HepG2 (cell line): ENCODE data around the gene DNAJB11. TPM values are rescaled to one million over a fixed set of nuclear protein-coding genes. Genes with fewer than 3 reads are reported as not detected.

Experiments
- ELF4 ChIP-seq: sonication (generic); formaldehyde crosslinking; IDR thresholded peaks from 2 replicates; pipeline ENCODE4 v1.5.0; 2020; ENCODE audit warnings: missing genetic modification reagents, mild to moderate bottlenecking, moderate library complexity, borderline replicate concordance
- ETV5 ChIP-seq: IDR thresholded peaks from 2 replicates; pipeline ENCODE4 v1.6.1; 2018; ENCODE audit warnings: missing biosample characterization, missing genetic modification reagents, inconsistent platforms, borderline replicate concordance
- IRX3 ChIP-seq: sonication (generic); formaldehyde crosslinking; IDR thresholded peaks from 2 replicates; pipeline ENCODE4 v1.8.1; 2023; ENCODE audit warnings: mild to moderate bottlenecking, low read depth, missing genetic modification reagents, borderline replicate concordance
- KAT8 ChIP-seq: IDR thresholded peaks from 2 replicates; pipeline ENCODE4 v1.6.1; 2016; ENCODE audit warnings: missing genetic modification reagents, missing compliant biosample characterization
- MAF1 ChIP-seq: sonication (generic); formaldehyde crosslinking; IDR thresholded peaks from 2 replicates; pipeline ENCODE4 v1.5.0; 2020; ENCODE audit warnings: missing genetic modification reagents, borderline replicate concordance
- MTF1 ChIP-seq: sonication (generic); formaldehyde crosslinking; IDR thresholded peaks from 2 replicates; pipeline ENCODE4 v1.5.0; 2020; ENCODE audit warnings: missing genetic modification reagents
- MXD4 ChIP-seq: IDR thresholded peaks from 2 replicates; pipeline ENCODE4 v1.6.1; 2016; ENCODE audit warnings: mild to moderate bottlenecking, missing biosample characterization, missing genetic modification reagents
- REST ChIP-seq, 2 experiments: IDR thresholded peaks; 2 replicates each; pipeline ENCODE4 v1.6.1; 2011 to 2012; ENCODE audit warnings: low read length in 2 of 2, borderline replicate concordance in 1 of 2, low read depth in 1 of 2, mild to moderate bottlenecking in 1 of 2, moderate library complexity in 1 of 2
- RXRA ChIP-seq: sonication (generic); formaldehyde crosslinking; IDR thresholded peaks from 2 replicates; pipeline ENCODE4 v1.5.1; 2020; ENCODE audit warnings: missing genetic modification reagents
- TBP ChIP-seq: sonication (generic); formaldehyde crosslinking; IDR thresholded peaks from 2 replicates; pipeline ENCODE4 v1.5.0; 2020; ENCODE audit warnings: missing genetic modification reagents
- TCF7 ChIP-seq: sonication (generic); IDR thresholded peaks from 2 replicates; pipeline ENCODE4 v1.6.1; 2016; ENCODE audit warnings: antibody characterized with exemption, low read depth
- TMF1 ChIP-seq: sonication (generic); formaldehyde crosslinking; IDR thresholded peaks from 2 replicates; pipeline ENCODE4 v1.8.1; 2022; ENCODE audit warnings: low read depth, missing genetic modification reagents
- YEATS4 ChIP-seq: sonication (generic); formaldehyde crosslinking; IDR thresholded peaks from 2 replicates; pipeline ENCODE4 v1.4.0; 2020; ENCODE audit warnings: missing genetic modification reagents, borderline replicate concordance
- ZNF142 ChIP-seq: sonication (generic); formaldehyde crosslinking; IDR thresholded peaks from 2 replicates; pipeline ENCODE4 v1.4.0; 2020; ENCODE audit warnings: missing genetic modification reagents
- ZNF230 ChIP-seq: sonication (generic); formaldehyde crosslinking; IDR thresholded peaks from 2 replicates; pipeline ENCODE4 v1.4.0; 2020; ENCODE audit warnings: mild to moderate bottlenecking, missing genetic modification reagents
- ZNF3 ChIP-seq: IDR thresholded peaks from 2 replicates; pipeline ENCODE4 v1.7.0; 2017; ENCODE audit warnings: inconsistent platforms
- ZNF512 ChIP-seq: sonication (generic); formaldehyde crosslinking; IDR thresholded peaks from 2 replicates; pipeline ENCODE4 v1.4.0; 2020; ENCODE audit warnings: mild to moderate bottlenecking, missing genetic modification reagents
- ZNF530 ChIP-seq: sonication (generic); formaldehyde crosslinking; IDR thresholded peaks from 2 replicates; pipeline ENCODE4 v1.5.0; 2020; ENCODE audit warnings: low read depth, mild to moderate bottlenecking, missing genetic modification reagents
- ZNF547 ChIP-seq: sonication (generic); formaldehyde crosslinking; IDR thresholded peaks from 2 replicates; pipeline ENCODE4 v1.5.1; 2020; ENCODE audit warnings: mild to moderate bottlenecking, missing genetic modification reagents
- ZSCAN25 ChIP-seq: sonication (generic); formaldehyde crosslinking; IDR thresholded peaks from 2 replicates; pipeline ENCODE4 v1.8.0; 2022; ENCODE audit warnings: mild to moderate bottlenecking, missing genetic modification reagents
- polyA plus RNA-seq, 8 experiments: library from polyadenylated mRNA; depleted of rRNA in 3 of 8; stranded (reverse) in 7 of 8; unstranded in 1 of 8; fragments of >200 nt; fragmentation: Illumina TruSeq in 4 of 8; extraction: Trizol in 4 of 8; gene quantifications; 2 replicates each; pipeline versions ENCODE4 v1.2.1 to v1.2.3, GENCODE V29; 2011 to 2016; ENCODE audit warnings: low read depth in 4 of 8, missing spikeins in 1 of 8, mixed read lengths in 1 of 8; ENCODE audit not compliant: insufficient read depth in 1 of 8
- total RNA-seq, 5 experiments: library from RNA; depleted of rRNA; stranded (reverse); fragments of >200 nt; fragmentation: Illumina TruSeq; extraction: Trizol; gene quantifications; 2 replicates each; pipeline ENCODE4 v1.2.3, GENCODE V29; 2016; ENCODE audit warnings: low read depth in 1 of 5

Gene DNAJB11
- total and polyA plus RNA-seq, 2 of the 13 experiments (the other 11 are each of a cell fraction or from before 2014, with no cell fraction given), result 41.0 to 132 TPM

DNA sequence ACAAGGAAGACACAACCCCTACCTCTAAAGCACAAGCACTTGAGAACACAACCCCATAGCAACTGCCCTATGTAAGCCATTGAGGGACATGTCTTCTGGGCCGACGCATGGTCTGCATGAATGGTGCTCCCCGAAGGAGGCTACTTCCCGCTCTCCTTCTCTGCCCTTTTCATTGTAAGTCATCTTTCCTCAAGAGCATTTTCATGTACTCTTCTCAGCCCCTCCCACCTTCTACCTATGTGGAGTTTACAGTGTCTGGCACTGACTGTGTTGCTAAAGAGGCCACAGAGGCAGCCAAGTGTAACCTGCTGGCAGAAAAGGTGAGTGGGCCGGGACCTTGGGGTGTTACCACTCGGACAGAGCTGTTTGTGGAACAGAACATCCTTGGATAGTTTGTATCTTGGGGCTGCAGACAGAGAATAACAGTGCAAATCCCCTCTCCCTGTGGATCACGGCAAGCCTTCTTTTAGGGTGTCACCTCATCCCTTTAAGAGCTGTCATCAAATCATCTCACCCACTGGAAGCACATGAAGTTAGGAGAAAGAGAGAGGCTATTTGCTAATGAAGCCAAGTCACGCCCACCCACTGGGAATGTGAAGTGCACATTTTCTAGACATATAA is 47.9 kb downstream of the DNAJB11 start (continued):
- TF ChIP-seq REST (IDR thresholded peaks at IDR 0.05; ENCODE audit: borderline replicate concordance in 1 of 2, low read depth in 1 of 2, low read length in 2 of 2) (no peak), KAT8 (CRISPR knock-in tag) (no peak), MXD4 (CRISPR knock-in tag) (no peak), TMF1 (CRISPR knock-in tag) (no peak), MTF1 (CRISPR knock-in tag) (no peak), ZNF547 (CRISPR knock-in tag) (no peak), ZNF530 (no peak), RXRA (no peak), ZSCAN25 (CRISPR knock-in tag) (no peak), YEATS4 (CRISPR knock-in tag) (no peak), ZNF142 (CRISPR knock-in tag) (no peak), ZNF3 (CRISPR knock-in tag) (no peak), MAF1 (CRISPR knock-in tag) (no peak), ZNF230 (CRISPR knock-in tag) (no peak), ZNF512 (CRISPR knock-in tag) (no peak), TCF7 (no peak), TBP (CRISPR knock-in tag) (no peak), ETV5 (CRISPR knock-in tag) (no peak), IRX3 (CRISPR knock-in tag) (0 out of 2 replicates have a peak, but pooled peaks have one; percentile 21), ELF4 (CRISPR knock-in tag) (0 out of 2 replicates have a peak, but pooled peaks have one; percentile 3)
